Body of pancreas (tissue), 4 donors: ENCODE measurements around the gene ZNF521.

Experiments used
- CTCF ChIP-seq, 7 experiments: fragments of 450-650 bp in 4 of 7; fragments of 200-600 bp in 3 of 7; sonication (generic) in 3 of 7; IDR thresholded peaks; one replicate each; pipeline ENCODE4 v1.5.1; 2016 to 2019; ENCODE audit warnings: antibody characterized with exemption in 7 of 7
- POLR2A ChIP-seq, 3 donors: fragments of 450-650 bp; IDR thresholded peaks; one replicate each; pipeline ENCODE4 v1.6.1; 2016; ENCODE audit warnings: antibody characterized with exemption in 3 of 3, mild to moderate bottlenecking in 2 of 3

DNA sequence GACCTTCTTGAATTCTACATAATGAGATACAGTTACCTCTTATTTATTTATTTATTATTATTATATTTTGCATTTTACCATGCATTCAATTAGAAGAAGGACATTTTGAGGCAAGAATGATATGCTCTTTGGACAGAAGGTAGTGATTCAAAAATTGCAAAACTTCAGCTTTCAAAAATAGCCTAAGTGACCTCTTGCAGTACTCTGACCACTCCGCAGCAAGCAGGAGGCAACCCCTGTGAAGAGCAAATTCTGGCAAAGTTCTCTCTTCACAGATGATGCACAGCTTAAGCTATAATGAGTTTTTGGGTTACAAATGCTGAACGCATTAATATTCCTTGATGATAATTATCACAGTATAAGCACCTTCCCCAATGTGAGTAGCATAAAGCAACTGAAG lies 170.0 kb downstream of the ZNF521 start:
- TF ChIP-seq CTCF (IDR thresholded peaks at IDR 0.05) (no peak), POLR2A (IDR thresholded peaks at IDR 0.05) (no peak)
